Hematopoietic multipotent progenitor cell treated with erythropoietin and hydrocortisone succinate and interleukin-3 and kit ligand, for 4 days (in vitro differentiated cells): ENCODE measurements around the gene ATG12.

ENCODE experiments used
- DNase-seq: peaks from one replicate; pipeline ENCODE4 v3.0.0-alpha.2; 2015

The ATG12 gene

GRCh38 chr5:115806986-115807653 is 34.2 kb downstream of the ATG12 start:
- DNase-seq: no peak

- DNase-seq: no peak
Measured at GRCh38 chr5:115801984-115802383, 39.4 kb downstream of the ATG12 start.

GRCh38 chr5:115801152-115801551 is 40.2 kb downstream of the ATG12 start:
- no peak for DNase-seq

GRCh38 chr5:115800108-115800507 is 41.3 kb downstream of the ATG12 start:
- no peak for DNase-seq

- DNase-seq: no peak
Measured at GRCh38 chr5:115798252-115798651, 43.1 kb downstream of the ATG12 start.

GRCh38 chr5:115796656-115797055 is 44.7 kb downstream of the ATG12 start:
- no peak for DNase-seq

GRCh38 chr5:115795700-115796099 is 45.7 kb downstream of the ATG12 start:
- DNase-seq: no peak

GRCh38 chr5:115788440-115788839 is 52.9 kb downstream of the ATG12 start:
- no peak for DNase-seq

GRCh38 chr5:115787426-115787825 is 53.9 kb downstream of the ATG12 start:
- no peak for DNase-seq

GRCh38 chr5:115785381-115786065 is 55.8 kb downstream of the ATG12 start:
- no peak for DNase-seq

GRCh38 chr5:115778417-115778816 is 62.9 kb downstream of the ATG12 start:
- DNase-seq: no peak
